ENCODE measurements around the gene MYBPC1. TPM values are rescaled to one million over a fixed set of nuclear protein-coding genes. Genes with fewer than 3 reads are reported as not detected.

MYBPC1 gene
- total RNA-seq, 1 donor from 2014 or later: not detected

GRCh38 chr12:101648195-101648594 is 53.4 kb downstream of the MYBPC1 start:
- H3K4me3 Mint-ChIP-seq (ENCODE audit: unreplicated experiment): no peak overlapping the region
- no peaks in the 10 kb centered on the region for H3K4me1 Mint-ChIP-seq (ENCODE audit: low read depth, unreplicated experiment)
- no peak for TF ChIP-seq CTCF (IDR thresholded peaks at IDR 0.05; ENCODE audit: partially characterized antibody, unreplicated experiment)
- no peaks in the 10 kb centered on the region for H3K36me3 Mint-ChIP-seq (ENCODE audit: unreplicated experiment)
- no peak for DNase-seq
- H3K9me3 Mint-ChIP-seq (ENCODE audit: unreplicated experiment): no peaks in the 10 kb centered on the region
- no peaks in the 10 kb centered on the region for H3K27me3 Mint-ChIP-seq (ENCODE audit: unreplicated experiment)
- H3K27ac Mint-ChIP-seq (ENCODE audit: unreplicated experiment): no peak overlapping the region

- Mint-ChIP-seq H3K4me3 (ENCODE audit: unreplicated experiment) (no peak overlapping the region), H3K27me3 (ENCODE audit: unreplicated experiment) (no peaks in the 10 kb centered on the region), H3K36me3 (ENCODE audit: unreplicated experiment) (no peaks in the 10 kb centered on the region), H3K9me3 (ENCODE audit: unreplicated experiment) (no peaks in the 10 kb centered on the region), H3K27ac (ENCODE audit: unreplicated experiment) (no peak overlapping the region), H3K4me1 (ENCODE audit: low read depth, unreplicated experiment) (no peaks in the 10 kb centered on the region)
- DNase-seq: no peak
- no peak for TF ChIP-seq CTCF (IDR thresholded peaks at IDR 0.05; ENCODE audit: partially characterized antibody, unreplicated experiment)
Observed at GRCh38 chr12:101650346-101651117, 55.8 kb downstream of the MYBPC1 start.

GRCh38 chr12:101653030-101653429 is 58.3 kb downstream of the MYBPC1 start:
- DNase-seq: no peak
- no peaks in the 10 kb centered on the region for H3K27me3 Mint-ChIP-seq (ENCODE audit: unreplicated experiment)
- no peak for TF ChIP-seq CTCF (IDR thresholded peaks at IDR 0.05; ENCODE audit: partially characterized antibody, unreplicated experiment)
- no peaks in the 10 kb centered on the region for H3K9me3 Mint-ChIP-seq (ENCODE audit: unreplicated experiment)
- no peak overlapping the region for H3K27ac Mint-ChIP-seq (ENCODE audit: unreplicated experiment)
- no peaks in the 10 kb centered on the region for H3K36me3 Mint-ChIP-seq (ENCODE audit: unreplicated experiment)
- H3K4me3 Mint-ChIP-seq (ENCODE audit: unreplicated experiment): no peak overlapping the region
- no peaks in the 10 kb centered on the region for H3K4me1 Mint-ChIP-seq (ENCODE audit: low read depth, unreplicated experiment)

- H3K27me3 Mint-ChIP-seq (ENCODE audit: unreplicated experiment): no peaks in the 10 kb centered on the region
- TF ChIP-seq CTCF (IDR thresholded peaks at IDR 0.05; ENCODE audit: partially characterized antibody, unreplicated experiment): no peak
- H3K4me3 Mint-ChIP-seq (ENCODE audit: unreplicated experiment): no peak overlapping the region
- no peak overlapping the region for H3K27ac Mint-ChIP-seq (ENCODE audit: unreplicated experiment)
- H3K36me3 Mint-ChIP-seq (ENCODE audit: unreplicated experiment): no peaks in the 10 kb centered on the region
- no peak for DNase-seq
- H3K4me1 Mint-ChIP-seq (ENCODE audit: low read depth, unreplicated experiment): no peaks in the 10 kb centered on the region
- H3K9me3 Mint-ChIP-seq (ENCODE audit: unreplicated experiment): no peaks in the 10 kb centered on the region
Observed at GRCh38 chr12:101653503-101653902, 58.7 kb downstream of the MYBPC1 start.

GRCh38 chr12:101654442-101654841 is 59.7 kb downstream of the MYBPC1 start:
- no peak for TF ChIP-seq CTCF (IDR thresholded peaks at IDR 0.05; ENCODE audit: partially characterized antibody, unreplicated experiment)
- Mint-ChIP-seq H3K9me3 (ENCODE audit: unreplicated experiment) (no peaks in the 10 kb centered on the region), H3K27ac (ENCODE audit: unreplicated experiment) (no peak overlapping the region), H3K27me3 (ENCODE audit: unreplicated experiment) (no peaks in the 10 kb centered on the region), H3K36me3 (ENCODE audit: unreplicated experiment) (no peaks in the 10 kb centered on the region), H3K4me1 (ENCODE audit: low read depth, unreplicated experiment) (no peaks in the 10 kb centered on the region), H3K4me3 (ENCODE audit: unreplicated experiment) (no peak overlapping the region)
- no peak for DNase-seq

Measured in glutamatergic neuron (in vitro differentiated cells).